ENCODE results near the gene GDF7.
"Not testable (repeated sequence)": the region's sequence is repeated elsewhere in the genome, so short reads cannot be mapped to it uniquely, and the experiment has no call there.

Gene GDF7

GRCh38 chr2:20698916-20699613, 32.1 kb downstream of the GDF7 start:
- no peak for DNase-seq (ENCODE audit: low read depth in 2 of 2)

GRCh38 chr2:20702563-20702962, 35.6 kb downstream of the GDF7 start:
- DNase-seq (ENCODE audit: low read depth in 2 of 2), result no peak

DNA sequence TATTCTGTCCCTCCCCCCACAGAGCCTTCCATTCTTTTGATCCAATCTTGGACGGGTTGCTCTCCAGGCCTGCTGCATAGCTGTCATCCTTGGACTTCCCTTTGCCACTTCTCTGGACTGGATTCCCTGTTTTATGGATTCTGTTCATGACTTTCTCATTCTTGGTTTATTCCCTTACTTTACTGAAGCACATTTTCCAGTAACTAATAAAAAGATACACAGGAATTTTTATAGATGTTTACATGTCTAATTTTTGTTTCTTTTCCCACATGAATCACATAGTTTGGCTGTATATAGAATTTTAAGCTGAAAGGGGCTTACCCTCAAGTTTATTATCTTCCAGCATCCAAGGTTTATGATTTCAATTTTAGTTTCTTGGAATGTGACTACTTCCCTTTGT, 37.9 kb downstream of the GDF7 start:
- DNase-seq (ENCODE audit: low read depth in 2 of 2), result no peak

- no peak for DNase-seq (ENCODE audit: low read depth in 2 of 2)
Observed at GRCh38 chr2:20706217-20706616, 39.3 kb downstream of the GDF7 start.

- DNase-seq (ENCODE audit: low read depth in 2 of 2), result no peak
Observed at GRCh38 chr2:20706786-20707185, 39.8 kb downstream of the GDF7 start.

- no peak for DNase-seq (ENCODE audit: low read depth in 2 of 2)
Observed at GRCh38 chr2:20707601-20708000, 40.7 kb downstream of the GDF7 start.

- DNase-seq (ENCODE audit: low read depth in 2 of 2), result not testable (repeated sequence)
Observed at GRCh38 chr2:20711641-20712040, 44.7 kb downstream of the GDF7 start.

GRCh38 chr2:20713585-20713984, 46.6 kb downstream of the GDF7 start:
- not testable (repeated sequence) for DNase-seq (ENCODE audit: low read depth in 2 of 2)

DNA sequence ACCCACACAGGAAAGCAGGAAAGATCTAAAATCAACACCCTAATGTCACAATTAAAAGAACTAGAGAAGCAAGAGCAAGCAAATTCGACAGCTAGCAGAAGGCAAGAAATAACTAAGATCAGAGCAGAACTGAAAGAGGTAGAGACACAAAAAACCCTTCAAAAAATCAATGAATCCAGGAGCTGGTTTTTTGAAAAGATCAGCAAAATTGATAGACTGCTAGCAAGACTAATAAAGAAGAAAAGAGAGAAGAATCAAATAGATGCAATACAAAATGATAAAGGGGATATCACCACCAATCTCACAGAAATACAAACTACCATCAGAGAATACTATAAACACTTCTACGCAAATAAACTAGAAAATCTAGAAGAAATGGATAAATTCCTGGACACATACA, 47.5 kb downstream of the GDF7 start:
- DNase-seq (ENCODE audit: low read depth in 2 of 2), result not testable (repeated sequence)

- DNase-seq (ENCODE audit: low read depth in 2 of 2), result not testable (repeated sequence)
Observed at GRCh38 chr2:20716164-20716563, 49.2 kb downstream of the GDF7 start.

- DNase-seq (ENCODE audit: low read depth in 2 of 2), result no peak
Observed at GRCh38 chr2:20717641-20718040, 50.7 kb downstream of the GDF7 start.

DNA sequence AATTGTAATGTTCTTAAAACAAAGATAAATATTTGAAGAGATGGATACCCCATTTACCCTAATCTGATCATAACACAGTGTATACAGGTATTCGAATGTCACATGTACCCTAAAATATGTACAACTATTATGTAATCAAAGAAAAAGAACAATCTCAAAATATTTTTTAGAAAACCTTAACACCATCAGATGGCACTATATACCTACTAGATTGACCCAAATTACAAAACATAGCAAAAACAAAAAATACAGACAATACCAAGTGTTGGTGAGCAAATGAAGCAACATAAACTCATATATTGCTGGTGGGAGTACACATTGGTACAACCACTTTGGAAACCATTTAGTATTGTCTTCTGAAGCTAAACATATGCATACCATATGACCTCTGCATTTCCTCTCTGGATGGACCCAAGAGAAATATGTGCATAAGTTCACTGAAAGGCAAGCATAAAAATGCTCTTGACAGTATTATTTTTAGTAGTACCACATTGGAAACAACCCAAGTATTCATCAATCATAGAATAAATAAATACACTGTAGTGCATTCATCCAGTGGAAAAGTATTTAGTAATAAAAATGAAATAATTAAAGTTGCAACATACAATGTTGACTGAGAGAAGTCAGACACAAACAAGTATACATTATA, 55.8 kb downstream of the GDF7 start:
- DNase-seq (ENCODE audit: low read depth in 2 of 2), result no peak

DNA sequence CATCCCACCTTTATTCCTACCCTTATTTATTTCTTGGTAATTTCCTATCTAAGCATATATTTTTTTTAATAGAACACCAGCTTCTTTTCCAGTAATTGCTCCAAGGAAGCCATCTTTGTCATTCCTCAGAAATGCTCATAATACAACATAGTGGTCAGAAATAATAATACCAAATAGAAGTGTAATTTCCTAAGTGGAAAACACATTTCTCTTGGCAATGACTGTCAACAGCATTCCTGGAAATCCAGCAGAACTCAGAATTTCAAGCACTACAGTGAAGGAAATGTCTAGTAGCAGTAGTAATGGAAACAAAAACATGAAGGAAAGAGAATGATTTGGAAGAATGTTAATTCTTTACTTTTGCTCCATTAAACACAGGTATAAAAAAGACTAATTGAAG, 56.6 kb downstream of the GDF7 start:
- DNase-seq (ENCODE audit: low read depth in 2 of 2), result no peak

GRCh38 chr2:20724500-20725053, 57.6 kb downstream of the GDF7 start:
- no peak for DNase-seq (ENCODE audit: low read depth in 2 of 2)

DNA sequence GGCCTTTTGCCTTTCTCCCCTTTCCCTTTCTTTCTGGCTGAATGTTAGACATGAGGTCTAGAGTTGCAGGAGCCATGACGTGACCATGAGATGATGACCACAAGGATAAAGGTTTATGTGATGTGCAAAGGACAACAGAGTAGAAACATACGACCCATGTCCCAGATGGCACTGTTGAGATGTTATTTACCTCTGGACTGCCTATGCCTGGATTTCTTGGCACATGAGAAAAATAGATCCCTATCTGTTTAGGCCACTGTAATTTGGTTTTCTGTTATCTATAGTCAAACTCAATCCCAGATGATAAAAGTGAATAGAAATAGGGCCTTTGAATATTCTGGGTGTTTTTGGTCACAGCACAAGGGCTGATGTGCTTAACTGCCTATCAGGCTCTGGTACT, 58.8 kb downstream of the GDF7 start:
- no peak for DNase-seq (ENCODE audit: low read depth in 2 of 2)

DNA sequence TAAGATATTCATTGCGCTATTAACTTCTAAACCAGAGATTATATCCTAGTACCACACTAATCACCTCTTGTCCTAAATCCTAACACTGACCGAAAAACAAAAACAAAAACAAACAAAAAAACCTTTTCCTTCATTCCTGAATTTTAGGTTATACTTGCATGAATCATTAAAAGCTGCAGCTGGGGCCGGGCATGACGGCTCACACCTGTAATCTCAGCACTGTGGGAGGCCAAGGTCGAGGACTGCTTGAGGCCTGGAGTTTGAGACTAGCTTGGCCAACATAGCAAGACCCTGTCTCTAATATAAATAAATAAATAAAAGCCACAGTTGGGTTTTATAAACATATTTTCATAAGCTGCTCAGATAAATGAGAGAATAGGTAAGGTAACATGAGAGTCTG, 60.0 kb downstream of the GDF7 start:
- DNase-seq (ENCODE audit: low read depth in 2 of 2), result no peak

GRCh38 chr2:20728114-20728758, 61.3 kb downstream of the GDF7 start:
- no peak for DNase-seq (ENCODE audit: low read depth in 2 of 2)
